ENCODE measurements around the gene PTGIS.
A peak's percentile ranks its signal among the peaks of the same experiment; 100 is the strongest.
"Not testable (repeated sequence)": the region's sequence is repeated elsewhere in the genome, so short reads cannot be mapped to it uniquely, and the experiment has no call there.

PTGIS gene

GRCh38 chr20:49567421-49568277 is at the start of gene PTGIS:
Gene PTGIS, minus strand, starts transcription at chr20:49568137. Its CDS starts 21 bp downstream, at chr20:49568116.
- peak; percentile 20 to 32 for DNase-seq

DNA sequence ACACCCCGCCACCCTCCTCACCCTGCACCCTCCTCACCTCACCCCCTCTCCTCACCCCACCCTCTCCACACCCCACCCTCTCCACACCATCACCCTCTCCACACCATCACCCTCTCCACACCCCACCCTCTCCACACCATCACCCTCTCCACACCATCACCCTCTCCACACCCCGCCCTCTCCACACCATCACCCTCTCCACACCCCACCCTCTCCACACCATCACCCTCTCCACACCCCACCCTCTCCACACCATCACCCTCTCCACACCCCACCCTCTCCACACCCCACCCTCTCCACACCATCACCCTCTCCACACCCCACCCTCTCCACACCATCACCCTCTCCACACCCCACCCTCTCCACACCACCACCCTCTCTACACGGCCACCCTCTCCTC is 49.5 kb upstream of the PTGIS start:
- DNase-seq: not testable (repeated sequence)

DNA sequence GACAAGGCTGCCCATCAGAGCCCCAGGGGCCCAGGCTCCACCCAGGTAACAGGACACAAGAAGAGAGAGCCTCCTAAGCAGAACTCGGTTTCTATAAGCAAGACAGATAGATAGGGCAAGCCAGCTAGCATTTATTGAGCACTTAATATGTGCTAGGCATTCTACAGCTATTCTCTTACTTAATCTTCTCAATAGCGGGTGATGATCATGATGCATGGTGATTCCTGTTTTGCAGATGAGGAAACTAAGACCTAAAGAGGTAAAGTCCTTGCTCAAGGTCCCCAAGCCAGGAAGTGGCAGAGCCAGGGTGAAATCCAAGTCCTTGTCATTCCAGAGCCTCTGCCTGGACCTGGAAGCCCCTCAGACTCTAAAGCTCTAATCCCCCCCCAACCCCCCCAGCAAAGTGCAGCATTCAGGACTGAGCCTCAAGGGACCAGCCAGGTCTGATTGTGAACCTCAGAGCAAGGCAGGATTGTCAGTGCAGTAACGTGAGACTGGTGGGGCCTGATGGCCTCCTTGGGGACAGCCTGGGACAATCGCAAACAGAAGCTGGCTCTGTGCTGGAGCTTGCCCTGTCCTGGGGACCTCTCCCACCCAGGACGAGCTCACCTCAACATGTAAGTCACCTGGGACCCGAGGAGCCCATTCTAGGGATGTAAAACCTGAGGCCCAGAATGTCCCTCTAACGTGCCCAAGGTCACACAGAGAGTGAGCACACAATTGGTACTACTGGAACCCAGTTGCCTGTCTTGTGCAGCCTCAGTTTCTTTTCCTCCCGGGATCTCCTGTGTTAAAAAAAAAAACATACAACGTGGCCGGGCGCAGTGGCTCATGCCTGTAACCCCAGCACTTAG is 48.4 kb upstream of the PTGIS start:
- DNase-seq: no peak

- no peak for DNase-seq
Measured at GRCh38 chr20:49615401-49616153, 47.6 kb upstream of the PTGIS start.

GRCh38 chr20:49615051-49615400 is 47.1 kb upstream of the PTGIS start:
- DNase-seq: not testable (repeated sequence)

DNA sequence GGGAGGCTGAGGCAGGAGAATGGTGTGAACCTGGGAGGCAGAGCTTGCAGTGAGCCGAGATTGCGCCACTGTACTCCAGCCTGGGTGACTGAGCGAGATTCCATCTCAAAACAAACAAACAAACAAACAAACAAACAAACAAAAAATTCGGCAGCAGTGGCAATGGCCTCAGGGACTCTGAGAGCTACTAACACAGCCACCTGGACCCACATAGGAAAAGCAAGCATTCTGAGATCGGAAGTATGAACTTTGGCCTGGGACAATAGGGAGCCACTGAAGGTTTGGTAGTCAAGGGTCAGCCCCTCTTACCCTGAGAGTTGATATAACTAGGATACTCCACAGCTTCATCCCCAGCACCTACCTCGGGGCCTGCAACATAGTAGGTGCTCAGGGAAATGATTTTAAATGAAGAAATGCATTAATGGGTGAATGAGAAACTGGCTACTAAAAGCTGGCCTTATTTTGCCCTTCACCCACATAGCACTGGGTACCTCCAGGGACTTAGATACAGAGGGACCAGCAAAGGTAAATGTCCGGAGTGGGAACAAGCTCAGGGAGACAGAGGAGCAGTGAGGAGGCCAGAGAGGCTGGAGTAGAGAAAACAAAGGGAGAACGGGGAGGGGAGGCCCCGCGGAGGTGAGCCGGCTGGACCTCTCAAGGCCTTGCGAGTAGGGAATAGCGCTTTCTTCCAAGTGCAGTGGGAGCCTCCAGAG is 46.6 kb upstream of the PTGIS start:
- no peak for DNase-seq

DNA sequence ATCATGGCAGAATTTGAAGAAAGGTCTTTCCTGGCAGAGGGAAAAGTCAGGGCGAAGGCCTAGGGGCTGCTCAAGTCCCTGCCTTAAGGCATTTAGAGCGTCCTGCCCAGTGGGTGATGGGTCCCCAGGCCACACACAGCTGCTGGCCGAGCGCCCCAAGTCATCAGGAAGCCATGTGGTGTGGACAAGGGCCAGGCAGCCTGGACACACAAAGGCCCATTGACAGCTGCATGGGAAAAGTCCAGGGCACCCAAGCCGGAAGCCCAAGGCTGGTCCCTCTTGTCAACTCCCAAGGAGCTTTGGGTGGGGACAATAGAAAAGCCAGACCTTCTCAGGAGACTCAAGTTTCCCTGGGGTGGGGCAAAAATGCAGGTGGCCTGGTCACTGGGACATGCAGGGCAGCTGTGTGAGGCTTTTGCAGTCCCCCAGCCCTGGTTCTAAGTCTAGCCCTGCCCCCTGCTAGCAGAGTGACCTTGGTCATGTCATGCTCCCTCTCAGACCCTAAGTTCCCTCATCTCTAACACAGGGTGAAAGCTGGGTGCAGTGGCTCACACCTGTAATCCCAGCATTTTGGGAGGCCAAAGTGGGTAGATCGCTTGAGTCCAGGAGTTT is 44.3 kb upstream of the PTGIS start:
- DNase-seq: no peak

DNA sequence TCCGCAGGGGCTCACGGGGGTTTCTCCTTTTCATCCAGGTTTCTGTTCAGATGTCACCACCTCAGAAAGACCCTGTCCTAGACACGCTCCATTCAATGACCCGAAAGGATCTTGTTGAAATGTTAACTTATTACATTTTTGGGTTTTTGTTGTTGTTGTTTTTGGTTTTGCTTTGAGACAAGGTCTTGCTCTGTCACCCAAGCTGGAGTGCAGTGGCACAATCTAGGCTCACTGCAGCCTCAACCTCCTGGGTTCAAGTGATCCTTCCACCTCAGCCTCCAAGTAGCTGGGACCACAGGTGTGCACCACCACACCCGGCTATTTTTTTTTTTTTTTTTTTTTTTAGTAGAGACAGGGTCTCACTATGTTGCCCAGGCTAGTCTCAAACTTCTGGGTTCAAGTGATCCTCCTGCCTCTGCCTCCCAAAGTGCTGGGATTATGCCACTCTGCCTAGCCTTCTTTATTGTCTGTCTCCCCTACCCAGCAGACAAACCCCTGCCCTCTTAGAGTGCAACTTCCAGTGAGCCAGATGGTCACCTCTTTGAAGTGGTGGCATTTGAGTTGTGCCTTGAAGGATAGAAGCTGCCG is 43.7 kb upstream of the PTGIS start:
- not testable (repeated sequence) for DNase-seq

DNA sequence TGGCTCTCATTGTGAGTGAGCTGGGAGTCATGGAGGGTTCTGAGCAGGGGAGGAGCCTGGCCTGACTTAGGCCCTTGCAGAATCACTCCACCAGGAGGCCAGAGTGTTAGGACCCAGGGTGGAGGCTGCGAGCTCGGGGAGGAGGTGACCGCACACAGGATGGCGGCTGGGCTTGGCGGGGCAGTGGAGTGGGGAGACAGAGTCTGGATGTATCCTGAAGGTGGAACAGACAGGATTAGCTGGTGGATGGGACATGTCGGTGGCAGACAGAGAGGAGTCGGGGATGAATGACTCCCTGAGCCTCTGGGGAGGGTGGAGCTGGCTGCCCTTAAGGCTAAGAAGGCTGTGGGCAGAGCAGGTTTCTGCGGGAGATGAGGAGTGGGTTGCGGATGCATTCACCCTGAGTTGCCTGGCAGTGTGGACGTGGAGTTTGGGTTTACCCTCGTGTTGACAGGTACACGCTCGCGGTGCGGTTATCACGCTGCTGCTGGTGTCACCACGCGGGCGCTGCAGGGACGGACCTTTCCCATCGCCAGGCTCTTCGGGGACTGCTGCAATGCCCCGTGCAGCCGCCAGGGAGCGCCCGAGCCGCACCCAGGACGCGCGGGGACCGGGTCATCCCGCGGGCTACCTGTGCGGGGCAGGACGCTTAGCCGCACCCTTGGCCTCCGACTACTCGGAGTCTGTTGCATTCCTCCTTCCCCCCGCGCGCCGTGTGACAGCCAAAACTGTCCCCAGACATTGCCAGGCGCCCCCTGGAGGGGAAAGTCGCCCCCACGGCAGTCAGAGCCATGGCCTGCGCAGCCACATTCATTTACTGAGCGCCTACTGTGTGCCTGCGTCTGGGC is 43.0 kb upstream of the PTGIS start:
- DNase-seq: peak; percentile 91 to 92

DNA sequence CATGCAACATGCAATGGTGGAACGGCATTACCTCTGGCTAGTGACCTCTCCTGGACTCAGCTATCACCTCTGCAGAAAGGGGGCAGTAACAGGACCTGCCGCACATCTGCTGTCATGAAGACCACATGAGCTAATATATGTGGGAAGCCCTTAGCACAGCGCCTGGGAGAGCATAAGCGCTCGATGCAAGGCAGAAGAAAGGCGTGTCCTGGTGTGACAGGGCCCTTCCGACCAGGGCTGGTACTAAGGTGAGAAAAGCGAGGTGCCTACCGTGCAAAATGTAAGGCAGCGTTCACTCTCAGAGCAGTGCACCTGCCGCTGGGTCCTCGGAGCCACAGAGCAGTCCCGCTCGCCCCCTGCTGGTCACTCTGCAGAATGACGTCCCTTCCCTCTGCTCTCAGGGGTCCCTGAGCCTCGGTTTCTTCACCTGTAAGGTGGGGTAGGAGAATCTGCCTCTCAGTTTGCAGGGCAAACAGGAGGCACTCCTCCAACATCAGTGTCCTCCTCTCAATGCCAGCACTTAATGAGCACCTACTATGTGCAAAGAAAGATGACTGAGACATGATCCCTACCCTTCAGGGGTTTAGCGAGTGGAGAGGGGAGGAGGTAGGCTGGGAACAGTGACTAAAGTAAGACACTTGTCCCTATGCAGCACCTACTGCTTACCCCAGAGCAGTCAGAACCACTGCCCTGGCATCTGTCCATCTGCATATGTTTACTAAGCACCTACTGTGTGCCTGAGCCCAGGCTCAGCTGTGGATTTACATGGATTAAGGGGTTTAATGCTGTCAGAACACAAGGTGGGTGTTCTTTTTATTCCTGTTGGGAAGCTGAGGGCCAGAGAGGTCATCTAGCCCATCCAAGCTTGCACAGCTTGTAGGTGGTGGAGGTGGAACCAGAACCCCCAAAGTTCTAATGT is 41.1 kb upstream of the PTGIS start:
- DNase-seq: peak; percentile 80 to 84

DNA sequence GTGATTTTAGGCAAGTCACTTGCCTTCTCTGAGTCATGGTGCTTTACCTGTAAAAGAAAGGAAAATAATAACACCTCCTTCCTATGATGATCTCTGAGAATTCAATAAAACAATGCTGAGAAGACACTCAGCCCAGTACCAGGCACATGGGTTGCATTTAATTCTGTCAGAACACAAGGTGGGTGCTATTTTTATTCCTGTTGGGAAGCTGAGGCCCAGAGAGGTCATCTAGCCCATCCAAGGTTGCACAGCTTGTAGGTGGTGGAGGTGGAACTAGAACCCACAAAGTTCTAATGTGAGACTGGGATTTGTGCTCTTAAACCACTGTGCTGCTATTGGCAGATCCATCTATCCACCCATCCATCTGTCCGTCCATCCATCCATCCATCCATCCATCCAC is 39.6 kb upstream of the PTGIS start:
- no peak for DNase-seq

GRCh38 chr20:49603209-49603627 is 35.3 kb upstream of the PTGIS start:
- DNase-seq: no peak

- no peak for DNase-seq
Measured at GRCh38 chr20:49602345-49603208, 34.6 kb upstream of the PTGIS start.

GRCh38 chr20:49601153-49601924 is 33.4 kb upstream of the PTGIS start:
- no peak for DNase-seq

- DNase-seq: no peak
Measured at GRCh38 chr20:49599746-49600113, 31.8 kb upstream of the PTGIS start.

- DNase-seq: no peak
Measured at GRCh38 chr20:49597825-49598395, 30.0 kb upstream of the PTGIS start.

DNA sequence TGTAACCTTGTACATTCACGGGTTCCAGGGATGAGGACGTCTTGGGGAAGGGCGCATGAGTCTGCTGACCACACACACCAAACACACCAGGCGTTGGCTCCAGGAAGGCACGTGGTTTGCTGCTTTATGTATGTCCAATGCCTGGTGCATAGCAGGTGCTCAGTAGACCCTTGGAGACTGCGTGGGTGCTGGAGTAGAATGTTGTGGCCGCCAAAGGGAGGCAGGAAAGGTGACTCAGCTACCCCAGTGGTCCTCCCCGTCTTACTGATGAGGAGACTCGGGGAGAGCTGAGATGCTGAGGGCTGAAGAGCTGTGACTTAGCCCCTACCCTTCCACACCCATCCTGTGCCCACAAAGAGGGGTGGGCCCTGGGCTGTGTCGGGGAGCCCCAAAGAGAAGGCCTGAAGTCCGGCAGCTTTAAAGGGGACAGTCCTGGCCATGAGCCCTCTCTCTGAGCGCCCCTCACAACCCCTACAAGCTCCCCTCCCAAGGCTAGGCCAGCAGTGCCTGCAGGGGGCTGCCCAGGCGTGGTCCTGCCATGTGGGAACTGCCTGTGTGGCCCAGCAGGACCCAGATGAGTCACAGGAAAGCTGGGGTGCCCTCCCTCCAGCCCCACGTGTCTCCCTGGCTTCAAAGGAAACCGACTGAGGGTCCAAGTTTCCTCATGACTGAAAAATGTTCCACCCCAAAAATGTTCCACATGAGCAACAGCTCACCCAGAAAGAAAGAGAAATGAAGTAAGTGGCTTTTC is 28.0 kb upstream of the PTGIS start:
- DNase-seq: peak; percentile 90
